Left ventricle myocardium superior (tissue), 1 donor: ENCODE data around the gene PRELID3B. TPM values are rescaled to one million over a fixed set of nuclear protein-coding genes. Genes with fewer than 3 reads are reported as not detected.

Experiments used
- ATAC-seq: fragments of 200-7000 bp; cut with Tn5 transposase; one replicate; pipeline ENCODE4 v1.9.1; 2020; ENCODE audit warnings: mild to moderate bottlenecking, moderate library complexity
- DNase-seq: peaks from one replicate; pipeline ENCODE4 v3.0.0-alpha.2; 2020
- intact Hi-C: fragments of 100-400 bp; cut with micrococcal nuclease; formaldehyde crosslinking; loops from one replicate; pipeline ENCODE4 v1.11.0; 2022
- long read RNA-seq: library from polyadenylated mRNA; unstranded; transcript quantifications from one replicate; pipeline ENCODE4 v2.0.0, GENCODE V29; 2021
- total RNA-seq: library from RNA; stranded (reverse); fragmentation: NEBNext Ultra II Directional; extraction: Animal tissue kit (Norgen Biotek cat#: 25700); gene quantifications from one replicate; pipeline ENCODE4 v1.2.1, GENCODE V29; 2021
- donor health status: DM: no; HTN: yes; CAD: no; lungs with severe emphysema.

The PRELID3B gene
- 50.1 TPM for total RNA-seq
- long read RNA-seq, transcript PRELID3B-201 (6 exons, 2,626 nt), result major isoform, 92 of 105 reads
- long read RNA-seq, partial matches to known transcripts, result 1 of 105 reads
- long read RNA-seq, other reads (novel, unspliced or antisense), result 10 of 105 reads

- intact Hi-C loops, result no loop called here
- ATAC-seq (peak; percentile 47), DNase-seq (no peak)
Measured at GRCh38 chr20:59042151-59042795, at the start of gene PRELID3B. Gene PRELID3B, minus strand, starts transcription at chr20:59042786. Its CDS starts 56 bp downstream, at chr20:59042730.

- ATAC-seq, result peak; percentile 80
- intact Hi-C loops, result no loop called here
- DNase-seq, result peak; percentile 91
Measured at GRCh38 chr20:59087829-59088433, 45.3 kb upstream of the PRELID3B start.

DNA sequence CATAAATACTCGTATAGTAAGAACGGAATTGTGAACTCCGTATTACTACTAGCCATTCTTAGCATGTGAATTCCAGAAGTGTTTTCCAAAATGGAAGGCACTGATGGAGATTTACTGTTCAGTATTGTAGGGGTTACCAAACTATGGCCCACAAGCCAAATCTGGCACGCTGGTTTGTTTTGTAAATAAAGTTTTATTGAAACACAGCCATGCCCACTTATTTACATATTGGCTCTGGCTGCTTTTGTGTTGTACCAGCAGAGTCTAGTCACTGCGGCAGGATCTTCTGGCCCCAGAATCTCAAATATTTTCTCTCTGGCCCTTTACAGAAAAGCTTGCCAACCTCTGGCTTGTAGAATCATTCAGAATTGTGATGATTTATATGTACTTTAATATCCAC, 44.3 kb upstream of the PRELID3B start:
- intact Hi-C loops, result no loop called here
- ATAC-seq, result no peak

DNA sequence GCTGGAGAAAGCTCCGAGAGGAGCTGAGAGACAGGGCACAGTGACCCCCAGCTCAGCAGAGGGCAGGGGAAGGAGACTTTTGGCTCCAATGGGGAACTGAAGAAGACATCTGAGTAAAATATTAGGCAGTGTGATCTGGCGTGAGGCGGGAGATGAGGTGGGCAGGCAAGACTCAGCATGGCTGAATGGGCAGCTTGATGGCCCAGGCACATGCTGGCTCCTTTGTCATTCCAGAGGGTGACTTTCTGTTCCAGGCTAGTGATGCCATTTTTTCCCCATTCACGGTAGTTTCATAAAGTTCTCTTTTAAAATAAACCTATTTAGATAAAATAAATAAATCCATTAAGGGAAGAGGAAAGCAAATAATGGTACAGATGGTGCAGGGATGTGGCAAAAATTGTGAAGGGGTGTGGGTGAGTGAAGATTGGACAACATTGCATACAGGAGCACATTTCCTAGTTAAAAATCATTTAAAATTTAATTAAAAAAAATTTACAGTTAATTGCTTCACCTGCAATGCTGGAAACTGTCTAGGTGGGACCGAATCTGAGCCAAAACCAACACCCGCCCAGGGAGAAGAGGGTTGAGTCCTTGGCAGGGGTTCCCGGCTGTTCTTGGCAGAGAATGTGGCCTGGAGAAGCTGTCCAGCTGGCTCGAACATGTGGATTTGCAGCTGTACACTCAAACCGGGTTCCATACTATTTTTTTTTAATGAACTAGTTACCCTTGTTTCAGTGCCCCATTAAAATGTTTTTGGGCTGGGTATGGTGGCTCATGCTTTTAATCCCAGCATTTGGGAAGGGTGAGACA, 41.7 kb upstream of the PRELID3B start:
- intact Hi-C loops, result no loop called here
- ATAC-seq, result peak; percentile 82
- peak; percentile 62 for DNase-seq

More for the DNA sequence above, 44.3 kb upstream of the PRELID3B start:
- DNase-seq, result no peak

- intact Hi-C loops, result no loop called here
- DNase-seq, result no peak
- no peak for ATAC-seq
Measured at GRCh38 chr20:59082981-59083380, 40.4 kb upstream of the PRELID3B start.

GRCh38 chr20:59082077-59082740, 39.6 kb upstream of the PRELID3B start:
- intact Hi-C loops, result no loop called here
- DNase-seq, result no peak
- ATAC-seq, result no peak

DNA sequence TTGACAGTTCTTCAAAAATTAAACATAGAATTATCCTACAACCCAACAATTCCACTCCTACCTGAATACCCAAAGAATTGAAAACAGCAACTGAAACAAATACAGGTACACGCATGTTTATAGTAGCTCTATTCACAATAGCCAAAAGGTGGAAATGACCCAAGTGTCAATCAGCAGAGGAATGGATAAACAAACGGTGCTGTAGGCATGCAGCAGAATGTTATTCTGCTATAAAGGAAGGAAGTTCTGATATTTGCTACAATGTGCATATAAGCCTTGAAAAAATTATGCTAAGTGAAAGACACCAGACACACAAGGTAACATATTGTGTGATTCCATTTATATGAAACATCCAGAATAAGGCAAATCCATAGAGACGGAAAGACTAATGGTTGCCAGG, 38.5 kb upstream of the PRELID3B start:
- DNase-seq (no peak), ATAC-seq (no peak)
- intact Hi-C loops, result no loop called here

DNA sequence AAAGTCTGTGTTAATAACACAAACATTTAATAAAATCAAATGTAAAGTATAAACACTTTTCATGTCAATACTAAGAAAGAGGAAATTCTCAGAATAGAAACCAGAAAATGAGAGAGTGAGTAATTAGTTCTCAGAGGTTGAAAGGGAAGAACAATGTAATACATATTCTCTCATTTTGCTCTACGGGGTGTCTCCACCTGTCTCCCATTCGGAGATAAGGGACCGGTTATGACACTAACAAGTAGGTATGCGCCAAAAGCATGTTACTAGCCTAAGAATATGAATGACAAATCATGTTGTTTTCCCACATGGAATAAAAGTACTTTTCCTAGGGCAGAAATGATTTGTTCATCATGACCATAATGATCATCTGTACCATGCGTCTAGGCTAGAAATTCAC, 35.6 kb upstream of the PRELID3B start:
- intact Hi-C loops, result no loop called here
- DNase-seq (no peak), ATAC-seq (no peak)

DNA sequence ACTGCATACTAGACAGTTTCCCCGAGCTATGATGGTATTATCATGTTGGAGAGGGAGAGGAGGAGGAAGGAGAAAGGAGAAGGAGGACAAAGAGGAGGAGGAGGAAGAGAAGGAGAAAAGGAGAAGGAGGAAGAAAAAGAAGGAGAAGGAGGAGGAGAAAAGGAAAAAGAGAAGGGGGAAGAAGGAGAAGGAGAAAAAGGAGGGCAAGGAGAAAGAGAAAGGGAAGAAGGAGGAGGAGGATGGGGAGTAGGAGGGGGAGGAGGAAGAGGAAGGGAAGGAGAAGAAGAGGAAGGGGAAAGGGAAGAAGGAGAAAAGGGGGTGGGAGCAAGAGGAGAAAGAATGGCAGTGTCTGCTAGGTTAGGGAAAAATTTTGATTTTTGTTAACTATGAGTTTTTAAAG, 35.1 kb upstream of the PRELID3B start:
- no peak for ATAC-seq

DNA sequence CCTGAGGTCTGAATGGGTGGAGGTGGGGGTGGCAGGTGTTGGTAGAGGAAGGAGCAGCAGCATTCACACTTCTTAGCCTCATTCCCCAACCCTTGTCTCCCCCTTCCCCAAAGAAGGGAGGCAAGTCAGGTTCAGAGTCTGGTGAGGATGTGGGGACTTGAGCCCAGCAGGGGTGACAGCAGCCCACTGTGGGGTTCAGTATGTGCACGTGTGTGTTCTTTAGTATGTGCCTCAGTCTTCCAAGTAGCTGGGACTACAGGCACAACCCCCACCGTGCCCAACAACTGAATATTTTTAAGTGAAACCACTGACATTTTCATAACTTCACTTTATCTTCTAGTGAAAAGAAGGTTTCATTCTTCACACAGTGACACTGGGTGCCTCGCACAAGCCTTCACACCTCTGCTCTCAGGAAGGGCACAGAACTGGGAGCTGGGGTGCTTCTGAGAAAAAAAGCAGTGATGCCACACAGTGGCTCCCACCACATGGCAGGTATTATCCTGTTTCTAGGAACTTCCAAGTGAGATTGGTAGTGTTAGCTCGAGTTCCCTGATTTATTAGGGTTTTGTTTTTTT, 33.4 kb upstream of the PRELID3B start:
- intact Hi-C loops, result no loop called here
- no peak for DNase-seq
- no peak for ATAC-seq

More for the DNA sequence above, 35.1 kb upstream of the PRELID3B start:
- no peak for DNase-seq
- intact Hi-C loops, result no loop called here

DNA sequence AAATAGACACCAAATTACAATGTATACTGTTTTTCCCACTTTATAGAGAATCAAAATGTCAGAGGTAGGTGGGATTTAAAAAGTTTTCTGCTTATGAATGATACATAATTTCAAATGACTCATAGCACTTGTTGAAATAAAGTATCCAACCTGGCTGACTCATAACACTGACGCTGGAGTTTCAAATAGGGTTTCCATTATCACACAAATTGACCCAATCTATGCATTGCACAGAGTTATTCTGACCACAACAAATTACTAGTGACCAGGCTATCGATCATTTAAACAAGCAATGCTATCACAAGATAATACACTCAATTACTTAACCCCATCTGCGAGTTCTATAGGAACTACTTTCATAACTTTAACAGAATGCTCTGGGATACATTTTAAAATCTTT, 31.9 kb upstream of the PRELID3B start:
- DNase-seq (no peak), ATAC-seq (no peak)
- intact Hi-C loops, result no loop called here

DNA sequence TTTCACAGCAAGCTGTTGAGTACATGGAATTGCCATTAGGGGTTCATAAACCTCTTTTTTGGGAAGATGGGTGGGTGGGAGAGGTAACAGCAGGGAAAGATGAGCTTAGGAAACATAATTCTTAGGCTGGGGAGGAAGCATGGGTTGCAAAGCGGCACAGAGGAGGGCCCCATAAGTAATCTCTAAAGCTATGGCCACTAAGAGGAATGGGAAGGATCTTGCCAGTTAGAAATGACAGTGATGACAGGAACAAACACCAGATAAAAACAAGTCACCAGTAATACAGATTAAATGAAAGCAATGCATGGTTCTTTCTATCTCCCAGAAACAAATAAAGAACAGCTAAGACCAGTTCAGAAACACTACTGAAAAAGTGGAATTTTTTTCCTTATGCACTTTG, 31.0 kb upstream of the PRELID3B start:
- DNase-seq (no peak), ATAC-seq (peak; percentile 52)
- intact Hi-C loops, result no loop called here

GRCh38 chr20:59071216-59071615, 28.6 kb upstream of the PRELID3B start:
- ATAC-seq, result no peak
- DNase-seq, result no peak
- intact Hi-C loops, result no loop called here

DNA sequence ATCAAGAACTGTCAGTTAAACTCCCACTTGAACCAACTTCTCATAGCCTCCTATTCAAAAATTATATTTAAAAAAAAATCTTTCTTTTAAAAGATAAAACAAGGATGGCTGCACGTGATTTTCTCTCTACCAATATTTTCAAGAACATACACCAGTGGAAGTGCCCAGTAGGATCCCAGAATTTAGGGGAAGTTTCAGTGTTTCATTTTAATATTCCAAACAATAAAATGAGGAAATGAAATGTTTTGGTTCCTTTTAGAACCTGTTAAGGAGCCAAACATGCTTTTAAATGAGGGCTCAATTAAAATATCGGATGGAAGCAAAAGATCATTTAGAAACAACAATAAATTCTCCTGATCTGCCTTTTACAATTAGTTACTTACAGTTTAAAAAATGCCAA, 26.4 kb upstream of the PRELID3B start:
- DNase-seq (no peak), ATAC-seq (no peak)
- intact Hi-C loops, result no loop called here

GRCh38 chr20:59068534-59068933, 25.9 kb upstream of the PRELID3B start:
- no peak for ATAC-seq
- intact Hi-C loops, result no loop called here
- no peak for DNase-seq

GRCh38 chr20:59064214-59064722, 21.7 kb upstream of the PRELID3B start:
- no peak for ATAC-seq
- intact Hi-C loops, result no loop called here

GRCh38 chr20:59063358-59064213, 21.0 kb upstream of the PRELID3B start:
- intact Hi-C loops, result no loop called here
- ATAC-seq, result peak; percentile 92
- peak; percentile 56 for DNase-seq

More at GRCh38 chr20:59064214-59064722, 21.7 kb upstream of the PRELID3B start:
- no peak for DNase-seq

DNA sequence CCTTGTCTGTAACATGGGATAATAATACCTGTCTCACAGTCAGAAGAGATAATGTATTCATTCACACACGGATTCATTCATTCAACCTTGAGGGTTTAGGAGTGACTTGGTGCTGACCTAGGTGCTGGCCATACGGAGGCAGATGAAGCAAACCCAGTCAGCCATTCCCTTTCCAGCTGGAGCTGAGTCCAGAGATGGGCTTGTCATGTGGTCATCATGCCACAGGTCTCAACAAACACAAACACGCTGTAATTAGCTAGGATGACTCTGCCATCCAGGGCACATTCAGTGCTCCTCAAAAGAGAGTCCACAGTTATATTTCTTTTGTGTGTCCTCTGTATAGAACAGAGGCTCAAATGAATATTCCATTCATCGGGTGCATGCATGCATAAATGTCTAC, 19.5 kb upstream of the PRELID3B start:
- ATAC-seq, result peak; percentile 47
- intact Hi-C loops, result no loop called here
- no peak for DNase-seq
